Left ventricle myocardium inferior (tissue), 1 donor: Measurements from ENCODE around the gene SQOR. TPM values are rescaled to one million over a fixed set of nuclear protein-coding genes. Genes with fewer than 3 reads are reported as not detected.

Experiments
- DNase-seq: peaks from one replicate; pipeline ENCODE4 v3.0.0-alpha.2; 2020
- H3K27ac ChIP-seq: fragments of 200-600 bp; replicated peaks from 2 replicates; pipeline ENCODE4 v1.8.0; 2021
- H3K27me3 ChIP-seq: fragments of 200-600 bp; 2 replicates; pipeline ENCODE4 v1.8.0; 2021; ENCODE audit warnings: low read depth
- H3K36me3 ChIP-seq: fragments of 200-600 bp; 2 replicates; pipeline ENCODE4 v1.8.0; 2021
- H3K4me1 ChIP-seq: fragments of 200-600 bp; 2 replicates; pipeline ENCODE4 v1.8.0; 2021
- H3K4me3 ChIP-seq: fragments of 200-600 bp; 2 replicates; pipeline ENCODE4 v1.8.0; 2021; ENCODE audit warnings: mild to moderate bottlenecking, moderate library complexity
- H3K9me3 ChIP-seq: fragments of 200-600 bp; replicated peaks from 2 replicates; pipeline ENCODE4 v1.8.0; 2021
- intact Hi-C: fragments of 100-400 bp; cut with micrococcal nuclease; formaldehyde crosslinking; loops from one replicate; pipeline ENCODE4 v1.11.0; 2022
- total RNA-seq: library from RNA; stranded (reverse); fragmentation: NEBNext Ultra II Directional; extraction: Animal tissue kit (Norgen Biotek cat#: 25700); gene quantifications from one replicate; pipeline ENCODE4 v1.2.1, GENCODE V29; 2021
- TF ChIP-seq, protein P1 (sequence below): fragments of 200-600 bp; IDR thresholded peaks from 2 replicates; pipeline ENCODE4 v1.8.0; 2021; ENCODE audit warnings: antibody characterized with exemption, mild to moderate bottlenecking, borderline replicate concordance
- donor health status: DM: no; HTN: yes; CAD: no; lungs with severe emphysema.

SQOR gene
- total RNA-seq, 1 donor from 2014 or later: 16.5 TPM

DNA sequence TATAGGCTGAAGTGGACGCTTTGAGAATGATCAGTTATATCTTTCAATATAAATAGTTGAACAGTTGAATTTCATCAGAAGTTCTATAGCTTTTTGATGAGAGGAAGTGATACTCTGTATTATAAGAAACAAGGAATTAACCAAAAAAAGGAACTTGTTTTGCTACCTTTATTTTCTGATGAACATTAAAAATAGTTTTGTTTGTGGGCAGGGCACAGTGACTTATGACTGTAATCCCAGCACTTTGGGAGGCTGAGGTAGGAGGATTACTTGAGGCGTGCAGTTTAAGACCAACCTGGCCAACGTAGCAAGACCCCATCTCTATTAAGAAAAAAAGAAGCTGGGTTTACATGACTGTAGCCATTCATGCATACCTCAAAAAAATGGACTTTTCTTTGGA is 30.9 kb upstream of the SQOR start:
- Histone ChIP-seq H3K27me3 (no peaks in the 10 kb centered on the region), H3K4me1 (peaks cover 4% of the 10 kb centered on the region), H3K27ac (no peak overlapping the region), H3K36me3 (peaks cover 33% of the 10 kb centered on the region), H3K4me3 (no peak overlapping the region), H3K9me3 (no peaks in the 10 kb centered on the region)
- intact Hi-C loops: no loop called here
- DNase-seq: no peak
- TF ChIP-seq, protein P1, sequence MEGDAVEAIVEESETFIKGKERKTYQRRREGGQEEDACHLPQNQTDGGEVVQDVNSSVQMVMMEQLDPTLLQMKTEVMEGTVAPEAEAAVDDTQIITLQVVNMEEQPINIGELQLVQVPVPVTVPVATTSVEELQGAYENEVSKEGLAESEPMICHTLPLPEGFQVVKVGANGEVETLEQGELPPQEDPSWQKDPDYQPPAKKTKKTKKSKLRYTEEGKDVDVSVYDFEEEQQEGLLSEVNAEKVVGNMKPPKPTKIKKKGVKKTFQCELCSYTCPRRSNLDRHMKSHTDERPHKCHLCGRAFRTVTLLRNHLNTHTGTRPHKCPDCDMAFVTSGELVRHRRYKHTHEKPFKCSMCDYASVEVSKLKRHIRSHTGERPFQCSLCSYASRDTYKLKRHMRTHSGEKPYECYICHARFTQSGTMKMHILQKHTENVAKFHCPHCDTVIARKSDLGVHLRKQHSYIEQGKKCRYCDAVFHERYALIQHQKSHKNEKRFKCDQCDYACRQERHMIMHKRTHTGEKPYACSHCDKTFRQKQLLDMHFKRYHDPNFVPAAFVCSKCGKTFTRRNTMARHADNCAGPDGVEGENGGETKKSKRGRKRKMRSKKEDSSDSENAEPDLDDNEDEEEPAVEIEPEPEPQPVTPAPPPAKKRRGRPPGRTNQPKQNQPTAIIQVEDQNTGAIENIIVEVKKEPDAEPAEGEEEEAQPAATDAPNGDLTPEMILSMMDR: no peak

DNA sequence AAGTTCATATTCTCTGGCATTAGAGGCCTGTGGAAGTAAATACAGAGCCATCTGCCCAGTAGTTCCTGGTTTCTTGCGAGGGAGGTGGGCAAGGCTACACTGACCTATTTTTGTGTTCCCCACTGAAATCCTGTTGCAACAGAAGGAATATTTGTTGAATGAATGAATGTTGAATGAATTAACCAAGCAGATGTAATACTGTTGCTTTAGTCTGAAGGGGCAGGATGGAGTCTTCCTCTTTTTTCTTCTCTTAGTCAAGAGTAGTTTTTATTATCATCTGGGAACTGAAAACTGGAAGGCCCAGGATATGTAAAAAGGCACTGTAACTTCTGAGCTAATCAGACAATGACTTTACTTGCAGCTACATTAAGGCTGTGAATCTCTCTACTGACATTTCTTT is 30.5 kb upstream of the SQOR start:
- no peaks in the 10 kb centered on the region for H3K9me3 ChIP-seq
- DNase-seq: no peak
- TF ChIP-seq, protein P1: no peak
- H3K4me3 ChIP-seq: no peak overlapping the region
- peaks cover 4% of the 10 kb centered on the region for H3K4me1 ChIP-seq
- no peaks in the 10 kb centered on the region for H3K27me3 ChIP-seq
- peaks cover 33% of the 10 kb centered on the region for H3K36me3 ChIP-seq
- no peak overlapping the region for H3K27ac ChIP-seq
- intact Hi-C loops: no loop called here

DNA sequence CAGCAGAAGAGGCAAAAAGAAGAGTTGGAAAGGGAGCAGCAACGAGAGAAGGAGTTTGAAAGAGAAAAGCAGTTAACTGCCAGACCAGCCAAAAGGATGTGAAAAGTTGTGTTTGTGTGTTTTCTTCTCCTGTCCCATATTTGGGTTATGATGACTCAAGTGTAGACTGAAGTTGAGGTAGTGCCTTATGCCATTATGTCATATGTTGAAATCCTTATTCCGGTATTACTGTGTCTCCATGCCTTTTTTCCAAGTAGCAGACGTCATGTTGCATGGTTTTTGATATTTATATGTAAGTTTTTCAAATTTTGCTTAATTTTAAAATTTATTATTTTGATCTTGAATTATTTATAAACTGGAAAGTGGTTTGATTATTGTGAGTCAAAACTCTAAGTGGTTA is 28.4 kb upstream of the SQOR start:
- no peak for DNase-seq
- H3K9me3 ChIP-seq: no peaks in the 10 kb centered on the region
- no peaks in the 10 kb centered on the region for H3K4me1 ChIP-seq
- H3K4me3 ChIP-seq: no peak overlapping the region
- H3K27me3 ChIP-seq: no peaks in the 10 kb centered on the region
- intact Hi-C loops: no loop called here
- H3K36me3 ChIP-seq: peaks cover 37% of the 10 kb centered on the region
- TF ChIP-seq, protein P1: no peak
- H3K27ac ChIP-seq: no peak overlapping the region

DNA sequence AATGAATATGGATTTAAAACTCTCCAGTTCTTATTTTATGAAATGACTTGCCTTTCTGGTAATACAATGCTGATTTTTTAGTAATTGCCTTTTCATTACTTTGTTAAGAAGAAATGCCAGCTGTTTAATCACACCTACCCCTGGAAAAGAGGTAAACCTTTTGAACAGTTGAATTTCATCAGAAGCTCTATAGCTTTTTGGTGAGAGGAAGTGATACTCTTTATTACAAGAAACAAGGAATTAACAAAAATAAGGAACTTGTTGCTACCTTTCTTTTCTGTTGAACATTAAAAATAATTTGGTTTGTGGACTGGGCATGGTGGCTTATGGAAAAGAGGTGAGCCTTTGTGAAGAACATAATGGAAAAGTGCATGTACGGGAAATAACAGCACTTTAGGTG is 28.0 kb upstream of the SQOR start:
- TF ChIP-seq, protein P1: no peak
- DNase-seq: no peak
- Histone ChIP-seq H3K9me3 (no peaks in the 10 kb centered on the region), H3K36me3 (peaks cover 37% of the 10 kb centered on the region), H3K4me1 (no peaks in the 10 kb centered on the region), H3K4me3 (no peak overlapping the region), H3K27ac (no peak overlapping the region), H3K27me3 (no peaks in the 10 kb centered on the region)
- intact Hi-C loops: no loop called here

DNA sequence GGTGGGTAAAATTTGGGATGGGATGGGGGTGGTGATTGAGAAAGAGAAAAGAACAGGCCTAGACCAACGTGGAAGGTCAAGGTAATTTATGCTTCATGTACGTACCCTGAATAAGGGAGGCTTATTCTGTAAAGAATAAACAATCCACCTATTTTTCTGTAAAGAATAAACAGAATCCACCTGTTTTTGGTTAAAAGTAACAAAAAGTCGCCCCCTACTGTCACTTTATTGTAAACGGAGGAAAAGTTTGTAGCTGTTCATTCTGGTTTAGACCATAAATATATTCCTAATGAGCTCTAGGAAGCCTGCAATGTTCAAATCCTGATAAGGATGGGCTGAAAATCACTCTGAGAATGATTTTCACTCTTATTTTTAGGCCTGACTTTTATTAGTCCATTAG is 23.5 kb upstream of the SQOR start:
- TF ChIP-seq, protein P1: peak; percentile 45
- Histone ChIP-seq H3K9me3 (no peaks in the 10 kb centered on the region), H3K27ac (no peak overlapping the region), H3K4me3 (no peak overlapping the region), H3K4me1 (no peaks in the 10 kb centered on the region), H3K36me3 (peaks cover 26% of the 10 kb centered on the region), H3K27me3 (no peaks in the 10 kb centered on the region)
- intact Hi-C loops: no loop called here
- DNase-seq: no peak

DNA sequence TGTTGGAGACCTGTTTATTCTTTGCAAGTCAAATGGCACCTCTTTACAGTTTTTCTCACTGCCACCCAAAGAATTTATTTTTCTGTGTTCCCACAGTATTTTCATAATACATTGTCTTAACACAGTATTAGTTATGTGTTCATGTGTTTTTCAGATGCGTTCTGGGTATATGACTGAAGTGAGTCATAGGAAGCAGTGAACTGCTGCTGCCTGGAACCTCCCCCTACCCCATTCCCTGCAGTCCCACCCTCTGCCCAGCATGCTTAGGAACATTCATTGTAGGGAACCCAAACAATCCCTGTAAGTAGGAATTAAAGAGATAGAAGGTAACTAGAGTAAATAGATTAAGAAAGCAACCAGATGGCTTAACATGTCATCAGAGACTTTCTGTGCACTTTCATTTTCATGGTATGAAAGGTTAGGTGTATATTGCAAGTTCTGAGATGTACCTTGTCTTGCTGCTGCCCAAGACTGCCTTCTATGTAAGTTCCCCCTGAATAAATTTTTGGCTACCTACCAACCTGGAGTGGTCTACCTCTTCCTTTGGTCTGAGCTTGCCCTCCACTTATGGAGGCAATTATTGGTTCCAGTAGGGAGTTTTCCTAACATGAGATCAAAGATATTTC is 21.9 kb upstream of the SQOR start:
- TF ChIP-seq, protein P1: no peak
- Histone ChIP-seq H3K27me3 (no peaks in the 10 kb centered on the region), H3K4me1 (no peaks in the 10 kb centered on the region), H3K36me3 (peaks cover 10% of the 10 kb centered on the region), H3K27ac (no peak overlapping the region), H3K9me3 (no peaks in the 10 kb centered on the region), H3K4me3 (no peak overlapping the region)
- DNase-seq: no peak
- intact Hi-C loops: no loop called here
